Glomerular visceral epithelial cell (primary cell): Measurements from ENCODE around the gene MED27.

Experiments
- DNase-seq: peaks from one replicate; pipeline ENCODE4 v3.0.0-alpha.2; 2016; ENCODE audit errors: extremely low spot score

Gene MED27

GRCh38 chr9:131856105-131856504, 223.6 kb downstream of the MED27 start:
- no peak for DNase-seq

GRCh38 chr9:131854896-131855613, 224.6 kb downstream of the MED27 start:
- DNase-seq, result no peak

GRCh38 chr9:131854334-131854733, 225.3 kb downstream of the MED27 start:
- DNase-seq, result no peak

GRCh38 chr9:131853434-131853833, 226.2 kb downstream of the MED27 start:
- DNase-seq, result no peak

GRCh38 chr9:131851414-131851813, 228.3 kb downstream of the MED27 start:
- no peak for DNase-seq

- DNase-seq, result no peak
Measured at GRCh38 chr9:131849391-131849790, 230.3 kb downstream of the MED27 start.

GRCh38 chr9:131848570-131849160, 231.0 kb downstream of the MED27 start:
- no peak for DNase-seq

GRCh38 chr9:131847665-131848354, 231.9 kb downstream of the MED27 start:
- DNase-seq, result no peak

GRCh38 chr9:131845305-131846298, 234.1 kb downstream of the MED27 start:
- DNase-seq, result no peak

GRCh38 chr9:131844745-131845118, 234.9 kb downstream of the MED27 start:
- no peak for DNase-seq

- DNase-seq, result no peak
Measured at GRCh38 chr9:131843989-131844744, 235.5 kb downstream of the MED27 start.

GRCh38 chr9:131841765-131842318, 237.8 kb downstream of the MED27 start:
- DNase-seq, result peak; percentile 4

GRCh38 chr9:131840751-131841702, 238.6 kb downstream of the MED27 start:
- DNase-seq, result no peak

GRCh38 chr9:131840220-131840619, 239.4 kb downstream of the MED27 start:
- DNase-seq, result no peak

- peak; percentile 70 for DNase-seq
Measured at GRCh38 chr9:131839281-131840084, 240.2 kb downstream of the MED27 start.

GRCh38 chr9:131838530-131839280, 241.0 kb downstream of the MED27 start:
- no peak for DNase-seq

GRCh38 chr9:131837836-131838235, 241.8 kb downstream of the MED27 start:
- DNase-seq, result no peak

GRCh38 chr9:131837316-131837715, 242.4 kb downstream of the MED27 start:
- DNase-seq, result peak; percentile 16
